DOHH2 (cell line): ENCODE results near the gene KLK7.

ENCODE experiments used
- H3F3A ChIP-seq: fragments of 200-600 bp; sonication (generic), shearing (Covaris generic); 2 replicates; pipeline ENCODE4 v1.6.0; 2016; ENCODE audit warnings: antibody characterized with exemption, mild to moderate bottlenecking; ENCODE audit not compliant: control insufficient read depth, insufficient read depth
- H3K27ac ChIP-seq: fragments of 200-600 bp; sonication (generic); 2 replicates; pipeline ENCODE4 v1.5.1; 2014; ENCODE audit warnings: low read depth, mild to moderate bottlenecking, low read length, moderate library complexity
- H3K27me3 ChIP-seq: fragments of 200-600 bp; sonication (generic); 2 replicates; pipeline ENCODE4 v1.6.1; 2014; ENCODE audit warnings: mild to moderate bottlenecking, low read length, mixed read lengths; ENCODE audit not compliant: control insufficient read depth
- H3K36me3 ChIP-seq: fragments of 200-600 bp; sonication (generic); 2 replicates; pipeline ENCODE4 v1.6.1; 2014; ENCODE audit warnings: mild to moderate bottlenecking, low read length, moderate library complexity, mixed read lengths; ENCODE audit not compliant: control insufficient read depth
- H3K4me1 ChIP-seq: fragments of 200-600 bp; sonication (generic); 2 replicates; pipeline ENCODE4 v1.6.1; 2014; ENCODE audit warnings: mild to moderate bottlenecking, low read length, mixed read lengths; ENCODE audit not compliant: control insufficient read depth
- H3K4me2 ChIP-seq: fragments of 200-600 bp; sonication (generic); 2 replicates; pipeline ENCODE4 v1.6.0; 2014; ENCODE audit warnings: mild to moderate bottlenecking, low read length, moderate library complexity
- H3K4me3 ChIP-seq: fragments of 200-600 bp; sonication (generic); 2 replicates; pipeline ENCODE4 v1.5.1; 2014; ENCODE audit warnings: mild to moderate bottlenecking, low read length, mixed read lengths
- H3K79me2 ChIP-seq: fragments of 200-600 bp; sonication (generic); 2 replicates; pipeline ENCODE4 v1.6.1; 2014; ENCODE audit warnings: mild to moderate bottlenecking, low read length, mixed read lengths; ENCODE audit not compliant: control insufficient read depth
- H3K9me2 ChIP-seq: fragments of 200-600 bp; sonication (generic); replicated peaks from 2 replicates; pipeline ENCODE4 v1.6.1; 2014; ENCODE audit warnings: mild to moderate bottlenecking, low read length, mixed read lengths; ENCODE audit not compliant: control insufficient read depth
- H3K9me3 ChIP-seq: fragments of 200-600 bp; sonication (generic); 2 replicates; pipeline ENCODE4 v1.6.1; 2014; ENCODE audit warnings: antibody characterized with exemption, low read length, mixed read lengths; ENCODE audit not compliant: control insufficient read depth, insufficient read depth
- H4K20me1 ChIP-seq: fragments of 200-600 bp; sonication (generic); 2 replicates; pipeline ENCODE4 v1.6.0; 2014; ENCODE audit warnings: low read depth, mild to moderate bottlenecking, antibody characterized with exemption, low read length, moderate library complexity; ENCODE audit not compliant: control insufficient read depth, insufficient read depth
- EZH2phosphoT487 ChIP-seq: fragments of 200-600 bp; sonication (generic); IDR thresholded peaks from 2 replicates; pipeline ENCODE4 v1.6.1; 2017; ENCODE audit warnings: borderline replicate concordance, mild to moderate bottlenecking, antibody characterized with exemption, low read length, moderate library complexity, mixed read lengths
- TF ChIP-seq, protein P1 (sequence below): fragments of 200-600 bp; sonication (generic); IDR thresholded peaks from one replicate; pipeline ENCODE4 v1.5.1; 2014; ENCODE audit warnings: antibody characterized with exemption, mild to moderate bottlenecking, low read depth, low read length; ENCODE audit not compliant: poor library complexity, severe bottlenecking

KLK7 gene

DNA sequence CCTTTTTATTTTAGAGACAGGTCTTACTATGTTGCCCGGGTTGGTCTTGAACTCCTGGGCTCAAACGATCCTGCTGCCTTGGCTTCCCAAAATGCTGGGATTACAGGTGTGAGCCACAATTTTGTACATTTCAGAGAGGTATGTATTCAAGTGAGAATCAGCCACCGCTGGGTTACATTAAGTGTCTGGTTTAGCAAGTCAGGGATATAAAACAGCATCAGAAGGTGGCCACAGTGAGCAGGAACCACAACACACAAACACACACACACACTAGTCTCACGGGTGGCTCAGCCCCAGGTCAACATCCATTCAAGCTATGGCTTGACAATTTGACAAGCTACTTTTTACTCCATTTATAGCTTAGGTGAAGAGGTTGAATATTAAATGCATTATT, 51.0 kb downstream of the KLK7 start:
- Histone ChIP-seq H3K4me1 (no peaks in the 10 kb centered on the region), H3K9me3 (no peaks in the 10 kb centered on the region), H3K79me2 (no peaks in the 10 kb centered on the region), H3F3A (no peaks in the 10 kb centered on the region), H3K27ac (no peak overlapping the region), H3K4me3 (no peak overlapping the region), H3K27me3 (0 out of 2 replicates have a peak, but pooled peaks cover 4% of the 10 kb centered on the region), H3K36me3 (no peaks in the 10 kb centered on the region), H4K20me1 (0 out of 2 replicates have a peak, but pooled peaks cover 4% of the 10 kb centered on the region), H3K4me2 (no peak overlapping the region), H3K9me2 (no peaks in the 10 kb centered on the region)
- TF ChIP-seq EZH2phosphoT487: no peak
- TF ChIP-seq, protein P1, sequence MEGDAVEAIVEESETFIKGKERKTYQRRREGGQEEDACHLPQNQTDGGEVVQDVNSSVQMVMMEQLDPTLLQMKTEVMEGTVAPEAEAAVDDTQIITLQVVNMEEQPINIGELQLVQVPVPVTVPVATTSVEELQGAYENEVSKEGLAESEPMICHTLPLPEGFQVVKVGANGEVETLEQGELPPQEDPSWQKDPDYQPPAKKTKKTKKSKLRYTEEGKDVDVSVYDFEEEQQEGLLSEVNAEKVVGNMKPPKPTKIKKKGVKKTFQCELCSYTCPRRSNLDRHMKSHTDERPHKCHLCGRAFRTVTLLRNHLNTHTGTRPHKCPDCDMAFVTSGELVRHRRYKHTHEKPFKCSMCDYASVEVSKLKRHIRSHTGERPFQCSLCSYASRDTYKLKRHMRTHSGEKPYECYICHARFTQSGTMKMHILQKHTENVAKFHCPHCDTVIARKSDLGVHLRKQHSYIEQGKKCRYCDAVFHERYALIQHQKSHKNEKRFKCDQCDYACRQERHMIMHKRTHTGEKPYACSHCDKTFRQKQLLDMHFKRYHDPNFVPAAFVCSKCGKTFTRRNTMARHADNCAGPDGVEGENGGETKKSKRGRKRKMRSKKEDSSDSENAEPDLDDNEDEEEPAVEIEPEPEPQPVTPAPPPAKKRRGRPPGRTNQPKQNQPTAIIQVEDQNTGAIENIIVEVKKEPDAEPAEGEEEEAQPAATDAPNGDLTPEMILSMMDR: no peak

DNA sequence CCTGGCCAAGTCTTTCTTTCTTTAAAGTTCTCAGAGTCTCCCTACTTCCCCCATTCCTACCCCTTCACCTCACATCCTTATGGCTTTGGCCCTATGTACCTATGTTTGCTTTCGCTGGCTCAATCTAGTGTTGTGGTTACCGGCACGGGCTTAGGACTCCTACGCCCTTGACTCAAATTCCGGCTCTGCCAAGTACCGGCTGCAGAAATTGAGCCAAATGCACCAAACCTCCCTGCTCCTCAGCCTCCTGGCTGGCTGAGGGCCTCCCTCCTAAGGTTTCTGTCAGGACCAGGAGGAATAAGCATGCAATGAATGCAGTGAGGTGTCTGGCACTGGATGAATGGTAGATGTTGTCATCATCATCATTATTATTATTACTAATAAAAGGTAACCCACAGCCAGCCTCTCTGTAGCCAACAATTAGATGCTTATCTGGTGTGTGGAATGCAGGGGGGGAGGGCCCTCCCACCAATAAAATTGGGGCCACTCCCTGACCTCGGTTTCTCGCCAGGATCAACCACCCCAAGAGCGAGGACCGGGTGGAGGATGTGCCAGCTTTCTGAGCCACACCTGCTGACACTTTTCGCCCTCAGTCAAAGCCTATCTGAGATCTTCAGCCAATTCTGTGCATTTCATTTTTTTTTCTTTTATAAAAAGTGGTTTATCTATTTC, 51.6 kb downstream of the KLK7 start:
- TF ChIP-seq EZH2phosphoT487: no peak
- TF ChIP-seq, protein P1: no peak
- H3K27ac ChIP-seq: no peak overlapping the region

DNA sequence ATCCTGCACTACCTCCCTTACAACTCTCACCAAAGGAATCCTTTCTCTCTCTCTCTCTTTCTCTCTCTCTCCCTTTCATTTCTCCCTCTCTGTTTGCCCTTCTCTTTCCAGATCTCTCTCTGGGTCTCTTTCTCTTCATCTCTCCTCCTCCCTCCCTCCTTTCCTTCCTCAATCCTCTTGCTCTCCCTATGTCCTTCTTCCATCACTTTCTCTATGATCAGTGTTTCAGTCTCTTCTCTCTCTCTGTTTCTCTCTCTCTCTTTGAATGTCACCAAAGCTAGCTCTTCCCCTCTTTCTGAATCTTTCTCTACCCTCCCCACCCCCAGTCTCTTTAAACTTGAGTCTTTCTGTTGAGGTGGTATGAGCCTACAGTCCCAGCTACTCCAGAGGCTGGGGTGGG, 52.7 kb downstream of the KLK7 start:
- Histone ChIP-seq H3K4me1 (no peaks in the 10 kb centered on the region), H3K9me2 (no peaks in the 10 kb centered on the region), H3K27ac (no peak overlapping the region), H3K27me3 (0 out of 2 replicates have a peak, but pooled peaks cover 4% of the 10 kb centered on the region), H3K4me3 (no peak overlapping the region), H3K9me3 (no peaks in the 10 kb centered on the region), H3K79me2 (no peaks in the 10 kb centered on the region), H3K4me2 (no peak overlapping the region), H3F3A (no peaks in the 10 kb centered on the region), H4K20me1 (0 out of 2 replicates have a peak, but pooled peaks cover 4% of the 10 kb centered on the region), H3K36me3 (no peaks in the 10 kb centered on the region)
- no peak for TF ChIP-seq EZH2phosphoT487
- TF ChIP-seq, protein P1: no peak

More for the DNA sequence above, 51.6 kb downstream of the KLK7 start:
- Histone ChIP-seq H4K20me1 (0 out of 2 replicates have a peak, but pooled peaks cover 4% of the 10 kb centered on the region), H3K27me3 (0 out of 2 replicates have a peak, but pooled peaks cover 4% of the 10 kb centered on the region), H3K4me2 (no peak overlapping the region), H3K36me3 (no peaks in the 10 kb centered on the region), H3K4me1 (no peaks in the 10 kb centered on the region), H3K79me2 (no peaks in the 10 kb centered on the region), H3F3A (no peaks in the 10 kb centered on the region), H3K9me2 (no peaks in the 10 kb centered on the region), H3K4me3 (no peak overlapping the region), H3K9me3 (no peaks in the 10 kb centered on the region)
